ENCODE results near the gene MBD5. TPM values are rescaled to one million over a fixed set of nuclear protein-coding genes. Genes with fewer than 3 reads are reported as not detected.

MBD5 gene
- total and polyA plus RNA-seq, 2 of the 4 experiments (the other 2 are of a cell fraction): 9.8 to 14.2 TPM

DNA sequence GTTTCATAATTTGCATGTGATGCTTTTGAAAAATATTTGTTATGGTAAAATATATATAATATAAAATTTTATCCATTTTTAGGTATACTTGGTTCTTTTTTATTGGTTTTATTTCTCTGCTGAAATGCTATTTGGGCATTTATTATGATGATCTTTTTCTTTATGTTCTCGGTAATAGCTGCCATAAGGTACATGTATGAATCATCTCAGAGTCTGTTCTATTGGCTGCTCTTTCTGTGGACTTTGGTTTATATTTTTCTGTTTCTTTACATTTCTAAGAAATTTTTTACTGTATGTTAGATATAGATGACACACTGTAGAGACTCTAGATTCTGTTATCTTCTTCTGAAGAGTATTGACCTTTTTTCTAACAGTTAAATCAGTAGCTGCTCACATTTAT lies 219.9 kb downstream of the MBD5 start:
- H4K91ac ChIP-seq (ENCODE audit: insufficient read depth, low read depth, low read length): no peak overlapping the region
- dilution Hi-C loops (cut with HindIII; ENCODE audit: low sequenced_read_pairs, unreplicated experiment) (no loop called here), intact Hi-C loops (cut with micrococcal nuclease) (no loop called here), in situ Hi-C loops (cut with MboI; ENCODE audit: low sequenced_read_pairs) (no loop called here)
- no peak overlapping the region for H2BK5ac ChIP-seq (ENCODE audit: low read depth, low read length, poor library complexity, severe bottlenecking)
- H3K4me1 ChIP-seq (ENCODE audit: control insufficient read depth, insufficient read depth, low read length): 0 out of 2 replicates have a peak, but pooled peaks cover 2% of the 10 kb centered on the region
- ChIA-PET POLR2A (ENCODE audit: unreplicated experiment) (no interaction called here), CTCF (no interaction called here)
- ATAC-seq (ENCODE audit: low read depth) (no peak), DNase-seq (no peak)
- H2AK9ac ChIP-seq (replicated peaks; ENCODE audit: low read depth, low read length, poor library complexity): no peak overlapping the region
- no peaks in the 10 kb centered on the region for H3K27me3 ChIP-seq (ENCODE audit: control insufficient read depth, insufficient read depth, low read length)
- H2BK120ac ChIP-seq (ENCODE audit: low read depth, low read length): no peak overlapping the region
- H3K4ac ChIP-seq (ENCODE audit: low read depth, low read length): no peak overlapping the region
- H3K4me2 ChIP-seq (ENCODE audit: low read depth, low read length): no peak overlapping the region
- H3K79me1 ChIP-seq (ENCODE audit: low read depth in 1 of 2, low read length in 2 of 2): peaks cover 2% of the 10 kb centered on the region in 2 experiments; a peak in 1 of 4 replicates
- H3K9me1 ChIP-seq (ENCODE audit: insufficient read depth, low read length): no peaks in the 10 kb centered on the region
- H3K36me3 ChIP-seq (ENCODE audit: control insufficient read depth, insufficient read depth, low read length): peaks cover 11% of the 10 kb centered on the region
- no peak overlapping the region for H3K9ac ChIP-seq (ENCODE audit: low read depth, low read length)
- no peak overlapping the region for H2AFZ ChIP-seq (replicated peaks; ENCODE audit: low read length, poor library complexity)
- no peak overlapping the region for H2BK20ac ChIP-seq (ENCODE audit: low read depth, low read length)
- H4K5ac ChIP-seq (ENCODE audit: low read depth, low read length): no peak overlapping the region
- H4K20me1 ChIP-seq (ENCODE audit: insufficient read depth, low read length): no peaks in the 10 kb centered on the region
- H3K9me3 ChIP-seq (ENCODE audit: control insufficient read depth, insufficient read depth, low read length): peaks cover 7% of the 10 kb centered on the region
- no peak overlapping the region for H2AK5ac ChIP-seq (ENCODE audit: low read depth, low read length)
- TF ChIP-seq, protein P1, sequence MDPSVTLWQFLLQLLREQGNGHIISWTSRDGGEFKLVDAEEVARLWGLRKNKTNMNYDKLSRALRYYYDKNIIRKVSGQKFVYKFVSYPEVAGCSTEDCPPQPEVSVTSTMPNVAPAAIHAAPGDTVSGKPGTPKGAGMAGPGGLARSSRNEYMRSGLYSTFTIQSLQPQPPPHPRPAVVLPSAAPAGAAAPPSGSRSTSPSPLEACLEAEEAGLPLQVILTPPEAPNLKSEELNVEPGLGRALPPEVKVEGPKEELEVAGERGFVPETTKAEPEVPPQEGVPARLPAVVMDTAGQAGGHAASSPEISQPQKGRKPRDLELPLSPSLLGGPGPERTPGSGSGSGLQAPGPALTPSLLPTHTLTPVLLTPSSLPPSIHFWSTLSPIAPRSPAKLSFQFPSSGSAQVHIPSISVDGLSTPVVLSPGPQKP (IDR thresholded peaks at IDR 0.05; ENCODE audit: borderline replicate concordance, low read depth, low read length): no peak
- no peak for TF ChIP-seq FOS (IDR thresholded peaks at IDR 0.05; ENCODE audit: low read depth, low read length)
- H3K27ac ChIP-seq (ENCODE audit: insufficient read depth, low read length): no peak overlapping the region
- H3K14ac ChIP-seq (replicated peaks; ENCODE audit: low read depth, low read length): no peak overlapping the region
- WGBS, 2 experiments (ENCODE audit: extremely low coverage in 2 of 2, insufficient read length in 1 of 2): no CpG with 5 or more reads among the region's 1 CpG
- H3K18ac ChIP-seq (ENCODE audit: low read depth, low read length): no peak overlapping the region
- no peak overlapping the region for H3K4me3 ChIP-seq (ENCODE audit: insufficient read depth, low read depth, low read length)
- no peak overlapping the region for H3K56ac ChIP-seq (ENCODE audit: extremely low read depth, insufficient read depth, low read length)
- H4K8ac ChIP-seq (ENCODE audit: low read depth in 2 of 2, low read length in 2 of 2): no peak overlapping the region
- no peak overlapping the region for H2BK15ac ChIP-seq (ENCODE audit: low read depth, low read length)
- no peak overlapping the region for H3K23ac ChIP-seq (ENCODE audit: low read depth, low read length)
- BruUV-seq (replicated peaks): no TSS peak

All from IMR-90 (cell line).